Lung (tissue), 12 donors: ENCODE measurements around the gene PKN3. TPM values are rescaled to one million over a fixed set of nuclear protein-coding genes. Genes with fewer than 3 reads are reported as not detected.

Experiments
- ATAC-seq: fragments of 200-7000 bp; cut with Tn5 transposase; one replicate; pipeline ENCODE4 v1.9.1; 2020; ENCODE audit warnings: moderate number of reproducible peaks; ENCODE audit not compliant: insufficient read depth, low FRiP score
- DNase-seq, 3 donors: peaks; one replicate each; pipeline ENCODE4 v3.0.0-alpha.2; 2013 to 2017
- H3K27ac ChIP-seq, 2 donors: one replicate each; pipeline ENCODE4 v1.5.1; 2013; ENCODE audit warnings: mild to moderate bottlenecking in 2 of 2, moderate library complexity in 2 of 2, control low read depth in 1 of 2, inconsistent platforms in 1 of 2, low read depth in 1 of 2, low read length in 1 of 2
- H3K27me3 ChIP-seq, 3 donors: one replicate each; pipeline ENCODE4 v1.5.1; 2013; ENCODE audit warnings: low read length in 2 of 3; ENCODE audit not compliant: control insufficient read depth in 3 of 3, insufficient read depth in 3 of 3
- H3K36me3 ChIP-seq, 4 donors: one replicate each; pipeline ENCODE4 v1.5.1; 2013; ENCODE audit warnings: low read length in 4 of 4, mild to moderate bottlenecking in 1 of 4, moderate library complexity in 1 of 4; ENCODE audit not compliant: control insufficient read depth in 4 of 4, insufficient read depth in 4 of 4
- H3K4me1 ChIP-seq, 5 donors: one replicate each; pipeline ENCODE4 v1.5.1; 2013; ENCODE audit warnings: low read length in 5 of 5, mild to moderate bottlenecking in 2 of 5, moderate library complexity in 1 of 5; ENCODE audit not compliant: control insufficient read depth in 5 of 5, insufficient read depth in 5 of 5
- H3K4me3 ChIP-seq: one replicate; pipeline ENCODE4 v1.5.1; 2013; ENCODE audit warnings: mild to moderate bottlenecking, control low read depth, moderate library complexity
- H3K9ac ChIP-seq, 2 donors: one replicate each; pipeline ENCODE4 v1.5.1; 2013; ENCODE audit warnings: low read length in 2 of 2, control low read depth in 1 of 2; ENCODE audit not compliant: insufficient read depth in 1 of 2
- H3K9me3 ChIP-seq, 4 donors: one replicate each; pipeline ENCODE4 v1.5.1; 2013; ENCODE audit warnings: low read length in 3 of 4, mild to moderate bottlenecking in 1 of 4, moderate library complexity in 1 of 4; ENCODE audit not compliant: control insufficient read depth in 4 of 4, insufficient read depth in 3 of 4
- CTCF ChIP-seq: IDR thresholded peaks from 2 replicates; pipeline ENCODE4 v1.5.1; 2012; ENCODE audit warnings: mild to moderate bottlenecking; ENCODE audit errors: control extremely low read depth, extremely low read depth
- WGBS, 2 donors: extraction: QIAGEN DNeasy Blood & Tissue Kit; methylation state at CpG; one replicate each; pipeline ENCODE4 v1.1.7; 2013; 5-methylcytosine and 5-hydroxymethylcytosine counted together
- polyA plus RNA-seq, 2 donors: library from polyadenylated mRNA; stranded (reverse); fragments of 200-250 nt; gene quantifications; one replicate each; pipeline ENCODE4 v1.2.1, GENCODE V29; 2013
- total RNA-seq, 2 donors: library from RNA; depleted of rRNA in 1 of 2; stranded (reverse); fragments of >200 nt in 1 of 2; gene quantifications; one replicate each; pipeline ENCODE4 v1.2.1, GENCODE V29; 2014 to 2021
- donor health status: control.
- donor health status: control.
- donor health status: Bipolar disorder and iron deficiency.
- donor health status: healthy.
- donor health status: DM: yes; HTN: yes; CAD: no.

The PKN3 gene
- total and polyA plus RNA-seq, 4 donors = 4.1 to 19.3 (median 10.8) TPM

DNA sequence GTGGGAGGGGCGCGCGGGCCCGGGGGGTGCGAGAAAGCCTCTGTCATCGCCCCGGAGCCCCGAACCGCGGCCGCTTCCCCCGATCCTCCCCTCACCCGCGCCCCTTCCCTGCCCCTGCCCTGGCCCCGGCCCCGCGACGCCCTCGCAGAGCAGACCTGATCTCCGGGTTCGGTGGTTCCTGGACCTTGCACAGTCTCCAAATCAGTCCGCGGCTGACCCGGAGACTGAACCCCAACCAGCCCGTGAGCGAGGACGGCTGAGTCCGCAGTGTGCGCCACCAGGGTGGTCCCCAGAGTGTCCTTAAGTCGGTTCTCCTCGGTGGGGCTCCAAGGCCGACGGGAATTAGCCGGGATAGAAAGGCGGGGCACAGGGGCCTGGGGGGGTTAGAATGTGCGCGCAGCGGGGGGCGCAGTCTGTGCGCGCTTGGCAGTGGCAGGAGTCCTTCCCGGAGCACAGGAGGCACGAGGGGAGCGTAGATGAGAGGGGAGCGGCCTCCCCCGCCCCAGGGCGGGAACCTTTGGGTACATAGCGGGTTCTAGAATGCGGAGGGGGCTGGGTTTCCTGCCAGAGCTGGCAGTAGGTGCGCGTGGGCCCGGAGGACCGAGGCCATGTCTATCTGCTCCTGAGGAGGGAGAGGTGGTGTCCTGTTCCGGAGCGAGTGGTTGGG, 779 bp downstream of the PKN3 start:
- DNase-seq (peak; percentile 41 to 51 (median 49)), ATAC-seq (peak; percentile 21)
- peaks cover 0 to 5% (median 0%) of the 10 kb centered on the region in 5 donors for H3K4me1 ChIP-seq
- no peaks in the 10 kb centered on the region for H3K9me3 ChIP-seq
- peak overlapping the region; percentile 69 to 84 for H3K27ac ChIP-seq
- H3K27me3 ChIP-seq = no peaks in the 10 kb centered on the region
- no peak overlapping the region for H3K9ac ChIP-seq
- peak overlapping the region; percentile 69 for H3K4me3 ChIP-seq
- no peak for TF ChIP-seq CTCF
- H3K36me3 ChIP-seq = peaks cover 0 to 3% (median 0%) of the 10 kb centered on the region in 4 donors
- 5 to 6% methylated on average over 40 to 55 of the region's 55 CpGs for WGBS, 2 donors

GRCh38 chr9:128703616-128704355, 1.5 kb downstream of the PKN3 start:
- DNase-seq (no peak), ATAC-seq (peak; percentile 4)
- Histone ChIP-seq H3K36me3 (peaks cover 0 to 3% (median 0%) of the 10 kb centered on the region in 4 donors), H3K9ac (no peak overlapping the region), H3K4me1 (peaks cover 0 to 5% (median 0%) of the 10 kb centered on the region in 5 donors), H3K9me3 (no peaks in the 10 kb centered on the region), H3K27ac (peak overlapping the region; percentile 69 to 84), H3K4me3 (peak overlapping the region; percentile 69), H3K27me3 (no peaks in the 10 kb centered on the region)
- 54 to 57% methylated on average over 29 to 31 of the region's 31 CpGs for WGBS, 2 donors
- no peak for TF ChIP-seq CTCF

DNA sequence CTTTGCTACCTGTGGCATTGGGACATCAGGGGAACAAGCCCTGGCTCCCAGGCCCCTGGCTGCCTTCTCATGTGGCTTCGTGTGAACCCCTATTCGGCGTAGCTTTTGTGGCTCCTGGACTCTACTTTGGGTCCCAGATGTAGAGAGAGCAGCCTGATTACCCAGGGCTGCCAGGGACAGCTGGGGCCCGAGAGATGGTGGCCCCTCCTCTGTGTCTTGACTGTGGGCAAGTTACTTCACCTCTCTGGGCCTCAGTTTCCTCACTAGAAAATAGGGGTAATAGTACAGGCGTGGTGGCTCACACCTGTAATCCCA, 2.0 kb downstream of the PKN3 start:
- H3K4me3 ChIP-seq = no peak overlapping the region
- no peak for ATAC-seq

More for the DNA sequence above, 2.0 kb downstream of the PKN3 start:
- Histone ChIP-seq H3K9ac (no peak overlapping the region), H3K4me1 (peaks cover 0 to 5% (median 0%) of the 10 kb centered on the region in 5 donors), H3K9me3 (no peaks in the 10 kb centered on the region), H3K36me3 (peaks cover 0 to 3% (median 0%) of the 10 kb centered on the region in 4 donors), H3K27me3 (no peaks in the 10 kb centered on the region), H3K27ac (peak overlapping the region; percentile 38 to 84)
- 86 to 89% methylated on average over 5 of the region's 5 CpGs for WGBS, 2 donors
- TF ChIP-seq CTCF = no peak
- no peak for DNase-seq
